GM19025 (cell line): ENCODE data around the gene RPS6KA2.

Experiments
- ATAC-seq: cut with Tn5 transposase; IDR thresholded peaks from one replicate; pipeline ENCODE4 v1.9.1; 2021; ENCODE audit warnings: mild to moderate bottlenecking, low read depth, moderate library complexity; ENCODE audit not compliant: unreplicated experiment

RPS6KA2 gene

DNA sequence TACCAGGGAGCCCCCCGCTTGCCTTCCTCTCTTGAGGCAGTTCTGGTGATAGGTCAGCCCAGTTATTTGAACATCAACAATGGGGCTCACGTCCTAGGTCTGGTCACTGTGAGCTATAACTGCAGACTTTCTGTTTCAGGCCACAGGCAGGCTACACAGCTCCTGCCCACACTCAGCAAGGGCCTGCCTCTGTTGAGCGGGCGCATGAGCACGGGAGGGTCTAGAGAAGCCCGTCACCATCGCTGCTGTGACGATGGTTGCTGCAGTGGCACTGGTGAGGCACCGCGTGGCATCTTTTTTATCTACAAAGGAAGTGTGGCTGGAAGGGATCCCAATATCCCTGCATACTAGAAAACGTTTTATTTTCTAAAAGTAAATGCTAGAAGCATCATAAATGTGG lies 118.3 kb downstream of the RPS6KA2 start:
- no peak for ATAC-seq

DNA sequence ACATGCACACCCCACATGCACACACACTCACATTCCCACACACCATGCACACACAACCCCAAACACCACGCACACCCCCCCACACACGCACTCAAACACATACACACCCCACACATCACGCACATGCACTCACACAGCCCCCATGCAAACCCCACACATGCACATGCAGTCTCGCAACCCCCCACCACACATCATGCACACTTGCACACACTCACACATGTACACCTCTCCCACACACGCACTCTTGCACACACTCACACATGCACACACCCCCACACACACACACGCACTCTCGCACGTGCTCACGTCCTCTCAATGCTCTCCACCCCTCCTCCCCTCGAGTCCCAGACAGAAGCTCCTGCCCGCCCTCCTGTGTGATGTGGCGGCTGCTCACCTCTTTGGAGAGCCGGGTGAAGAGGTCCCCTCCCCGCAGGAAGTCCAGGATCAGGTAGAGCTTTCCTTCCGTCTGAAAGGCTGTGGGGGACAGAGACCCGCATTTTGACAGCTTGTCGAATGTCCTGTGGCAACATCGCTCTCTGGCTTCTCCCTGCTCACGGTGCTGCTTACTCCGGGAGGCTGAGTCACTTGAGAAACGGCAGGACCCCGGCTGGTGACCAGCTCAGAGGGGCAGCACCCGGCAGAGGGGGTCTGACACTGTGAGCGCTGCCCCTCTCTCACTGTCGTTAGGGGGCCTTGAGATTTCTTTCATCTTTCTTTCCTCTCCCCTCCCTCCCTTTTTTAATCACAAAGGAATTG lies 119.1 kb downstream of the RPS6KA2 start:
- no peak for ATAC-seq

DNA sequence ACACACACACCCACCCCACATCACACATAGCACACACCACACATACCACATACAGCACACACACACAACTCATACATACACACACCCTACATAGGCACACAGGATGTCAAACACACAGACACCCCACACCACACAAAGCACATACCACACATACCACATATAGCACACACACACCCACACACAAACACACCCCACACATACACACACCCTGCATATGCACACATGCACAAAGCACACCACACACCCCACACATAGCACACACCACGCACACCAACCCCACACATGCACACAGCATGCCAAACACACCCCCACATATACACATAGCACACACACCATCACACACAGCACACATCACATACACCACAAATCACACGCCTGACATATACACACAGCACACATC lies 119.7 kb downstream of the RPS6KA2 start:
- ATAC-seq = no peak

DNA sequence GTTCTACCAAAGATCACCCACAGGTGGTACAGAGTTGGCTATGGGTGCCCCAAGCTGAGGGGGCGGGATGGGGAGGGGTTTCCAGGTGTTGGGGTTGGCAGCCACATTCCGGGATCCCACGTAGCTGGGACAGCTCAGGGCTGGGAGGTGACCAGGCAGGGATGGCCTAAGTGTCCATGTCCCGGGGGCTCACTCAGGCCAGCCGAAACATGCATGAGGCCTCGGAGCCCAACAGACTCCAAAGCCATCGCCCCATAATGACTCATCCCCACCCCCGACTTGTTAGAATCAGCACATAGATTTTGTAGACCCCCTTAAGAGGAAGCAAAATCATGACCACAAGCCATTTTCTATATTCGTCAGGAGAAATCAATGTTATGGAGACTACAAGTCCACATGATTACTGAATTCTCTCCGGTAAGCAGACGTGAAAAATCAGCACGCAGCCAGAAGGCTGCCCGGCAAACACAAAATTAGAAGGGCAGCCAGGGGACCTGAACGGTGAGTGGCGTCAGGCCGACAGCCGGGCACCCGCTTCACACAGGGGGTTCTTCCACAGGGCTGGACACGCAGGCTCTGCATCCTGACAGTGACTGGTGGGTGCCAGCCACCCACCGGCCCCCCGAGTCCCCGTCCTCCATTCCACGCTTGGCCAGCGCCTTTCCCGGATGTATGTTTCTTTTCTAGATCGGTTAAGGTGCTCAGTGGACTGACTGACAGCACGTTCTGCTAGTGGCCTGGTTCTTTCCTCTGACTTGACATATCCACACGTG lies 121.7 kb downstream of the RPS6KA2 start:
- no peak for ATAC-seq

DNA sequence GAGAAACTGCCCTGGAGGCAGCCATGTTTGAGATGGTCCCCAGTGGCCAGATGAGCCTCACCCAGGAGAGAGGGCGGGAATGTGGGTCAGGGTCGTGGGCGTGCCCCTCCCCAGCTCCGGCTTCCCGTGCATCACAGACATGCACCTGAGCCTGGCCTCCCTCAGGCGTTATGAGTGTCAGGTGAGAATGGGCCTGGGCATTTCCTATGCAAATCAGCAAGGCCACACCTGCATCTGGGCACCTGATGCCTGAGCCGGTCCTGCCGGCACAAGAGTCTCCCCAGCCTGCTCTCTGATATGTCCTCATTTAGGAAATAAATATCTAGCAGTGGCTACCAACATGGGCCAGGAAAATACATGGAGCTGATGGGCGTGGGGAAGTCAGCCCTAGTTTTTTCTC lies 123.0 kb downstream of the RPS6KA2 start:
- ATAC-seq = no peak

DNA sequence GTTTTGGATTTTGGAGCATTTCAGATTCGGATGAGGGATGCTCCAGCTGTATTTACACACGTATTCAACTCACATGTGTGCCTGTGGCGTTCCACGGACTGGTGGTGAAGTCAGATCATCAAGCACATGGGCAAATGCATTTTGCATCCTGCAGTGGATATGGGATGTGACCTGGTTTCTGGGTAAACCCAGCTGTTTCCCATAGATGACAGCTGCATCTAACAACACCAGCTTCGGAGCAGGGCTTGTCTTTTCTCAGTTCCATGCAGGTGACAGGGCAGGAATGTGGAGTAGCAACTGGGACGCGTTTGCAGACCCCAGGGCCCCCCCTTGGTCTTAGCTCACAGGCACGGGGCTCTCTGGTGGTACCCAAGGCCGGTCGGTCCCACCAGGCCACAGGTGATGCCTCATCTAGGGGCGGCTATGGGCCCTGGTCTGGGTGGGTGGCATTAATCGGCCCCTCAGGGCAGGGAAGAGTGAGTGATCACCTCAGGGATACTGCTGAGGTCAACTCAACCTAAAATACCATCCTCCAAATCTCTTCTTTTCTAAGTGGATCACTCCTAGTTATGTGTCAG lies 123.8 kb downstream of the RPS6KA2 start:
- ATAC-seq = no peak

DNA sequence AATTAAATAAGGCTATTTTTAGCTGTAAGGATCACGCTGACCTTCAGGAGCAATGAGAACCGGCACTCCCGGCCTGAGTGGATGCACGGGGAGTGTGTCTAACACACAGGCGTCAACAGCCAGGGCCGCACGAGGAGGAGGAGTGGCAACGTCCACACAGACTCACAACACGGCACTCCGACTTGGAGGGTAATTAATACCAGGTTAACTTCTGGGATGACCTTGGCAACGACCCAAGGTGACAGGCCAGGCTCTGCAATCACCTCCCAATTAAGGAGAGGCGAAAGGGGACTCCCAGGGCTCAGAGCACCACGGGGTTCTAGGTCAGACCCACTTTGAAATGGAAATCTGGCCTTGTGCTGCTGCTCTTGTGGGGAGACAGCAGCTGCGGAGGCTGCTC lies 124.6 kb downstream of the RPS6KA2 start:
- ATAC-seq = no peak

DNA sequence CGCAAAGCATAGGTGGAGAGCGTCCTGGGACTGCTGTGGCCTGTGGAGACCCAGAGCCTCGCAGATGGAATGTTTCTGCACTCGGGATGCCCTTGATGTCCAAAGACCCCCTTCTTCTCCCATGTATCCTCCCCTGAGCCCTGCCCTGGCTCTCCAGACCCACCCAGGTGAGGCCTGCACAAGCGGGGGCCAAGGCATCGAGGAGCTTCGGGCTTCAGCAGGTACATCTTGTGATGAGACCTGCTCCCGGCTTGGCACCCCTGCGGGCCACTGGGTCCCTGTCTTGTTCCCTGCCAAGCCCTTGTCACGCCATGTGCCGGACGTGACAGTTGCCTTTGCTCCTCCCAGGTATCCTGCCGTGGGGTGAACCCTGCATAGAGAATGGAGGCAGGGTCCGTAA lies 125.8 kb downstream of the RPS6KA2 start:
- ATAC-seq = no peak

DNA sequence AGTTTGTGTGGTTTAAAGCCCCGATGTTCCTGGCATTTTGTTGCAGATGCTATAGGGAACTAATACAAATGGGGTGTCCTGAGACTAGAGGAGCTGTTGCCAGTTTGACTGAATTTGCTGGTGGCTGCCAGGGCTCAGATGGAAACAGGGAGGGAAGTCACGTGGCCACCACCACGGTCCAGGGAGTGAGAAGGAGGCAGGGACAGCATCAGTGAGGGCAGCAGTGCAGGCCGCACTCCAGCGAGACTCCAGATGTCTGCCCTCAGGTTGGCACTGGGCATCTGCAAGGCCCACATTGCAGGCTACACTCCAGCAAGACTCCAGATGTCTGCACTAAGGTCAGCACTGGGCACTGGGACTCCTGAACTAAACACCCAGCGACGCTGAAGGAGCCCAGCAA lies 126.8 kb downstream of the RPS6KA2 start:
- ATAC-seq = no peak

DNA sequence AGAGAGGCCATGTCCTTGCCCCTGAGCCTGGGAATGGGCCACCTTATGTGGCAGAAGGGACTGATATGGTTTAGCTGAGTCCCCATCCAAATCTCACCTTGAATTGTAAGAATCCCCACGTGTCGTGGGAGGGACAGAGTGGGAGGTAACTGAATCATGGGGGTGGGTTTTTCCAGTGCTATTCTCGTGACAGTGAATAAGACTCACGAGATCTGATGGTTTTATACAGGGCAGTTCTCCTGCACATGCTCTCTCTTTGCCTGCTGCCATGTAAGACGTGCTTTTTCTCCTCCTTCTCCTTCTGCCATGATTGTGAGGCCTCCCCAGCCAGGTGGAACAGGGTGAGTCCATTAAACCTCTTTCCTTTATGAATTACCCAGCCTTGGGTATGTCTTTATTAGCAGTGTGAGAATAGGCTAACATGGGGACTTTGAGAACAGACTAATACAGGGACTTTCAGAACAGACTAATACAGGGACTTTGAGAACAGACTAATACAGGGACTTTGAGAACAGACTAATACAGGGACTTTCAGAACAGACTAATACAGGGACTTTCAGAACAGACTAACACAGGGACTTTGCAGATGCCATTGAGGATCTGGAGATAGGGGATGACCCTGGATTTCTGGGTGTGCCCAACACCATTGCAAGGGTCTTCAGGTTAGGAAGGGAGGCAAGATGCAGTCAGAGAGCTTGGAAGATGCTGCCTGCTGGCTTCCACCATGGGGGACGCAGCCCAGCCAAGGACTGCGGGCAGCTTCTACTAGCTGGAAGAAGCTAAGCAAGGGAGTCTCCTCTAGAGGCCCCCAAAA lies 127.5 kb downstream of the RPS6KA2 start:
- ATAC-seq = peak; percentile 68

DNA sequence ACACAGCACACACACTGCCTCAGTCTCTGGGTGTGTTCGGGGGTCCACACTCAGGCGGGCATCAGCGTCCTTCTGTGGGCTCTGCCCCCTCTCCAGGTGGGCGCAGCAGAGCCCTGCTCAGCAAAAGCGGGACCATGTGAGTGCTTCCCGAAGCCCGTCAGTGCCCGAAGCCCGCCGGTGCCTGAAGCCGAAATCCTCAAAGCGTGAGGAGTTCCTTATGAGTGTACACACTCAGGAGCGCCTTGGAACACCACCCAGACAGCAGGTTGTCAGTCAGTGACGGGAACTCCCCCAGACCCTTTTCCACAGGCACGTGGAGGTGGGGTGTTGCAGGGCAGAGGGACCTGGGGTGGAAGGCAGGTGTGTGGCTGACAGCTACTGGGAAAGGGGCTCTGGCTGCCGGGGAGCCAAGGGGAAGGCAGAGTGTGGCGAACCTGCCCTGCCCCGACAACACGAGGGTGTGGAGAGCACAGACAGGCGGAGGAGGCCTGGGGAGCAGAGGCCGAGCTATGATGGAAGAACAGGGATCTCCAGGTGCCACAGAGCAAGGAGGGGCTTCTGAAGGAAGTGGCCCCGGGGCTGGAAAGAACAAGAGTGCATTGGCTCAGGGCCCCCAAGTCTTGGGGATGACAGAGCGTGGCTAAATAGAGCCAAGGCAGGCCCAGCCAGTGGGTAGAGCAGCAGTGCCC lies 128.2 kb downstream of the RPS6KA2 start:
- no peak for ATAC-seq

DNA sequence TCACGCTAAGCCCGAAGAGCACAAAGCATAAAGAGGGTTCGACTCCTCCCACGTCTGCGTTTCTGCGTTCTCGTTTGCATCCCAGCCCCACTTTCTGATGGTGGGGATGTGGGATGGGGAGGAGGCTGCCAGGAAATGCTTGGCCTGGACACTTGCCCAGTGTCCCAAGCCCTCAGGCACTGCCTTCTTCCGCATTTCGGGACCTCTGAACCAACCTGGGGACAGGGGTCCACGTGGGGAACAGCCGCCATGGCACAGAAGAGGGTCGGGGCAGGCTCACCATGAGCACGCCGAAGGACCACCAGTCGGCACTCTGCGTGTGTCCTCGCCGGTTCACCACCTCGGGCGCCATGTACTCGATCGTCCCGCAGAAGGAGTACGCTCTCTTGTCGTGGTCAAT lies 128.8 kb downstream of the RPS6KA2 start:
- ATAC-seq = no peak

DNA sequence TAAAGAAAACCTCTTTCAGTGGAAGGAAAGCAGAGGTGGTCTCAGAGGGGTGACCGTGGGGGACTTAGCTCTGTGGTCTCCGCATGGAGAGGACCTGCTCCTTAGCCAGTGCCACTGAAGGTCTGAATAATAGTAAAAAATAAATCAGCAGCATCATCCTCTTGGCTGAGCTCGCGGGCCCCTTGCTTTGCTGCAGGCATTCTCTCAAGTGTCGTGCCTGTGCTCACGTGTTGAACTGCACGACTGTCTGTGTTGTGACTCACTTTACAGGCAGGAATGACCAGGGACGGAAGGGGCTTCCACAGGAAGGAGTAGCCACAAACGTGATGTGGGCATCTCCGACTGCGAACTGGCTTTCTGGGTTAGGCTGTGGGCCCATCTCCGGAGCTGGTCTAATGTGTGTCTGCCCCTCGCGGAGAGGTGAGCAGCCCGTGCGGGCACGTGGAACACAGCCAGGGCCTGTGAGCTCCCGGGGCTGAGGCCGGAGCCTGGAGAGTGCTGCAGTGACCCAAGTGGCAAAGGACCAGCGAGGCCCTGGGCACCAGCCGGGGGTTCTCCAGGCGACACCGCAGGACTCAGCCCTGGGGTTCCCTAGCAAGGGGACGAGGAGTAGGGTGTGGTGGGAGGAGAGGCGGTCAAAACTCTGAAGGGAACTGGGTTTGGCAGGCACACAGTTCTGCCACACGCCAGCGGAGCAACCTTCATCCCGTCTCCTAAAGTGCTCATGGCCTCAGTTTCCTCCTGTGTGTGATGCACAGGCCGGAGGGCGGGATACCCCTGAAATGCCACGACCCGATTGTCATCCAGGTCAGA lies 129.8 kb downstream of the RPS6KA2 start:
- ATAC-seq = no peak

DNA sequence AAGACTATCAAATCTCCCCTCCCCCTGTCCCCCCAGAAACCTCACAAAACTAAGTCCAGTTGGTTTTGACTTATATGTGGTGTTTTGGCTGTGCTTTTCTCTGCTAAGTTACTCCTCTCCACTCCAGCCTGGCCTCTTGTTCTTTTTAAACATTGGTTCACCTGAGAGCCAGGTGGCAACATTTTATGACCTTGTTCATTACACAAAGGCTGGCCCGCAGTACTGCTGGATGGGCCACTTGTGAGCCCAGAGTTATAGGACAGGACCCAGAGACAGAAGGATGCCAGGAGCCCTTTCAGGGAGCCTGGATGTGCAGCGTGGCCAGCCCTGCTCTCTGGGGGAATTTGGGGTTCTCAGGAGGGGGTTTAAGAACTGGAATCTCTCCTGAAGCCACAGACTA lies 130.6 kb downstream of the RPS6KA2 start:
- ATAC-seq = no peak

DNA sequence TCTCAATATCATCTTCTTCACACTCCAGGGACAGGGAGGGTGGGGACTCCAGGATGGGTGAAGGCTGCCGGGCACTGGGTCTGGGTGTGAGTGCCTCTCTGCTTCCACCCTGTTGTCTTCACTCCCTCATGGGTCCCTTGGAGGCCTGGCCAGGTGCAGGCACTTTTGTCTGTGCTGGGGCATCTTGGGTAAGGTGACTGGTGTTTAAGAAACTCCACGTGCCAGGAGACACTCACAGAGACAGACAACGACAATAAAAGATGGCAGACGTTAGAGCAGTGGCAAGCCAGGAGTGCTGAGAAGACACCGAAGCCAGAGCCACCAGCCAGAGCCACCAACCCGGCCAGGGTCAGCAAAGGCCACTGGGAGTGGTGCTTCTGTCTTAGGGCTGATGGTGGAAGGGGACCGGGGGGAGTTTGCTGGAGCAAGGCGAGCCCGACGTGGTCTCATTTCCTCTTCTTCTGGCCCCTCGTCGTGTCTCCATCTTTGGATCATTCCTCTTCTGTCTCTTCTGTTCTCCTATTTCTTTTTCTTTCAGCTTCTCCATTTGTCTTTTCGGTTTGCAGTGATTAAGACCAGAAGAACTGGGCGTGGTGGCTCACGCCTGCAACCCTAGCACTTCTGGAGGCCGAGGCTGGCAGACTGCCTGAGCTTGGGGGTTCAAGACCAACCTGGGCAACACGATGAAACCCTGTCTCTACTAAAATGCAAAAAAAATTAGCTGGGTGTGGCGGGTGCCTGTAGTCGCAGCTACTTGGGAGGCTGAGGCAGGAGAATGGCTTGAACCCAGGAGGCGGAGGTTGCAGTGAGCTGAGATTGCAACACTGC lies 131.3 kb downstream of the RPS6KA2 start:
- no peak for ATAC-seq

DNA sequence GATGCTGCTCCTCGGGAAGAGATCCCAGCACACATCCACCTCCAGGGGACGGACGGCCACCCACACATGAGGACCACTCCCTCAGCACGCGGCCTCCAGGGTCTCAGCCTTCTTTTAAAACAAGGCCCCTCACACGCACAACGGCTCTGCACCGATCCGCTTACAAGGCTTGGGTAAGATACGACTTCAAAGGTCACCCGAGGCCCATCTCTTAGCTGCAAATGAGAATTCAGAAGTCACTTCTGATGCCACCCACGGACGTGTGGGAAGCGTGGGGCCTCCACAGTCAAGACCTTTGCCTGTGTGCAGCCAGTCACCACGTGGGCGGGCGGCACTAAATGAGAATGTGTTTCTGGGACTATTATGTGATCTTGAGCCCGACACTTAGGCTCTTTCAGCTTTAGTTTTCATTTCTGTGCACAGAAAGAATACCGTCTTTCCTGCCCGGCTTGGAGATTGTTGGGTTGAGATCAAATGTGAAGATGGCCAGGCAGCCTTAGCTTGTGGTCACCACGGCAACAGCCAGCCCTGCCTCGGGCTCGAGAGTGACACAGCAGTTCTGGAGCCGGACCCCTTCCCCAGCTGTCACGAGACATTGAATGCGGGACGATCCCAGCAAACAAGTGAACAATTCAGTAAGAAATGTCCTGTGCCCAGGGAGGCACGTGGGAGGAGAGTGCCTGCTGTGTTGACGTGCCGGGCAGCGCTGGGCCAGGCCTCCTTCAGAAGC lies 132.1 kb downstream of the RPS6KA2 start:
- no peak for ATAC-seq

DNA sequence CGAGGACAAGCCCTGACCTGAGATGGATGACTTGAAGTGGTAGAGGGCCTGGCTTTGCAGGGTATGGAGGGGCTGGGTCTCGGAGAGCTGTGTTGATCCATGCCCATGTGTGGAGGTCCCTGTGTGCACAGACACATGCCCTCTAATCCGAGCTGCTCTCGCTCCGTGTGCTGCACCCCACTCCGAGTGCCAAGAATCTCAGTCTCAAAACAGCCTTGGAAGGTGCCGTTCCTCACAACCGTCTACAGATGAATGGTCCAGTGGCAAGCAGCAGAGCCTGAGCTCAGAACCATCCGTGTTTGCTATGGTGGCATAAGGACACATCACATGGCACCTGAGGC lies 133.0 kb downstream of the RPS6KA2 start:
- no peak for ATAC-seq

DNA sequence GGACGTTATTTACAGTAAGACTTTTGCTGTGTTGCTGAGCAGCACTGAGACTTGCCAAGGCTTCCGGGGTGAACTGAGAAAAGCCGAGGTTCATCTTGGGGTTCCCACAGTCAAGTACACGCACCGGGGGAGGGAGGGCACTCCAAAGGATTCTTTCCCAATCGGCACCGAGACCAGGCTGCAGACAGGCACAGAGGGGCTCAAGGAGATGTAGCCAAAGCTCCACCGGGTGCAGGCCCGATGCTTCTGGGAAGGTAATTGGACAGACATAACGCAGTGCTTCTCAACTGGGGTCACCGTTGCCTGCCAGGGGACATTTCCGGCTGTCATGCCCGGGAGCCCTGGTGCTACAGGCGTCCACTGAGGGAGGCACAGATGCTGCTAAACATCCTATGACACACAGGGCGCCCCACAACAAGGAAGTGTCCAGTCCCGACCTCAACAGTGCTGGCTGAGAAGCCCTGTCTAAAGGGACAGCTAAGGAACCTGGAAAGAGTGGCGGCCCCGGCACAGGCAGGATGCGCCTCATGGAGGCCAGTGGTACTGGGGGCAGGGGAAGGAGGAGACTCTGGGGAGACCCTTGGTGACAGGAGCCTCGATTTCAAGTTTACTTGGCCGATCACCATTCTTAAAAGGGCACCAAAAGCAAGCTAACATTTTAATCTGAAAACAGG lies 133.5 kb downstream of the RPS6KA2 start:
- no peak for ATAC-seq
